HUDEP-2 (cell line): Measurements from ENCODE around the gene PFDN4.
A peak's percentile ranks its signal among the peaks of the same experiment; 100 is the strongest.
"Not testable (repeated sequence)": the region's sequence is repeated elsewhere in the genome, so short reads cannot be mapped to it uniquely, and the experiment has no call there.

Experiments used
- DNase-seq, 76 experiments: peaks; one replicate each; lab custom pipeline; 2025; ENCODE audit not compliant: unreplicated experiment in 76 of 76; lab: John Stamatoyannopoulos, UW

Gene PFDN4

GRCh38 chr20:54221996-54222890, 14.4 kb downstream of the PFDN4 start:
- no peak for DNase-seq

DNA sequence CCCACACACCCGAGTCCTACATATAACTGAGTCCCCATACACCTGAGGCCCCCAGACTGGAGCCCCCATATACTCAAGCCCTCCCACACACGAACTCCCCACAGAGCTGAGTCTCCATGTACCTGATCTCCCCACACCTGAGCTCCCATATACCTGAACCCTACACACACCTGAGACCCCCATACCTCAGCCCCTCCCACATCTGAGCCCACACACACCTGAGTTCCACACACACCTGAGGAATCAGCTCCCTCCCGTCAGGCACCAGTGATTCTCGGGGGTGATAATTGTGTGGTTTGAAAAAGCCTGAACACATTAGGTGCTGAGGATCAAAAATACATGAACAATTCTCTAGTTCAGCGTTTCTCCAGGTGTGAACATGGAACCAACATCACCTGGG, 15.4 kb downstream of the PFDN4 start:
- no peak for DNase-seq

DNA sequence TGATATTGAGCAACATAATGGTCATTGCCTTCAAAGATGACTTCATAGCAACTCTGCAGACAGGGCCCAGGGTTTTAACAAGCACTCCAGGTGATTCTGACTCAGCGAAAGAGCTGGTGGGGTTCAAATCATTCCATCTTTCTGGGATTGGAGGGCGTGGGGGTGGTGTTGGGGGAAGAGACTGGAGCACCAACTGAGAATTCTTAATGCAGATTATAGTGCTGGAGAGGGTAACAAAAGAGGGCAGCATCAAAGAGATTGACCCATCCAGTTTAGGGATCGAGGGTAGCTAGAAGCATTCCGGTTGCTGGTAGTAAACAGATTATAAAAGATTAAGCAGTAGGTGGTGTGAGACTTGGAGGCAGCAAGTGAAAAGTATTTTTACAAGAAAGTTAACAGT, 15.9 kb downstream of the PFDN4 start:
- no peak for DNase-seq

GRCh38 chr20:54224642-54225041, 16.8 kb downstream of the PFDN4 start:
- DNase-seq, result not testable (repeated sequence)

- no peak for DNase-seq
Observed at GRCh38 chr20:54227241-54227640, 19.4 kb downstream of the PFDN4 start.

DNA sequence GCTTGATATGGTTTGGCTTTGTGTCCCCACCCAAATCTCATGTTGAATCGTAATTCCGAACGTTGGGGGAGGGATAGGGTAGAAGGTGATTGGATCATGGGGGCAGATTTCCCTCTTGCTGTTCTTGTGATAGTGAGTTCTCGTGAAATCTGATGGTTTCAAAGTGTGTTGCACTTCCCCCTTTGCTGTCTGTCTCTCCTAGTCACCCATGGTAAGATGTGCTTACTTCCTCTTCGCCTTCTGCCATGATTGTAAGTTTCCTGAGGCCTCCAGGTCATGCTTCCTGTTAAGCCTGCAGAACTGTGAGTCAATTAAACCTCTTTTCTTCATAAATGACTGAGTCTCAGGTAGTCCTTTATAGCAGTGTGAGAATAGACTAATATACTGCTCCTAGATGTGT, 19.9 kb downstream of the PFDN4 start:
- DNase-seq, result no peak

DNA sequence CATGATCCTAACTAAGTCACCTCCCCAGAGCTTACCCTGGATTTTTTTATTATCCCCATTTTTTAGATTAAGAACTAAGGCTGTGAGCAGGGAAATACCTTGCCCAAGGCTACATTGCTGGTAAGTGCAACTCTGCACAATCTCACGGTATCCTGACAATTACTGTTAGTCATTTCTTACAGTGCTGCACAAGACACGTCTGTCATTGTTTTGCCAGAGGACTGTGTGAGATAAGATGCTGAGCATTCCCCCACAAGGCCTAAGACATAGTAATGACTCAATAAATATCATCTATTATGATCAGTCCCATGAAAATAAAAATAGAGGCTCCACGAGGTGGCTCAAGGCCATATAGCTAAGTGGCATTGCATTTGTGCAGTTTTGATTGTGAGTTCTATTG, 21.0 kb downstream of the PFDN4 start:
- peak in 4 of 76 experiments; percentile 1 to 13 (median 8) for DNase-seq

GRCh38 chr20:54229566-54230160, 21.8 kb downstream of the PFDN4 start:
- no peak for DNase-seq

- DNase-seq, result no peak
Observed at GRCh38 chr20:54231036-54231435, 23.1 kb downstream of the PFDN4 start.

DNA sequence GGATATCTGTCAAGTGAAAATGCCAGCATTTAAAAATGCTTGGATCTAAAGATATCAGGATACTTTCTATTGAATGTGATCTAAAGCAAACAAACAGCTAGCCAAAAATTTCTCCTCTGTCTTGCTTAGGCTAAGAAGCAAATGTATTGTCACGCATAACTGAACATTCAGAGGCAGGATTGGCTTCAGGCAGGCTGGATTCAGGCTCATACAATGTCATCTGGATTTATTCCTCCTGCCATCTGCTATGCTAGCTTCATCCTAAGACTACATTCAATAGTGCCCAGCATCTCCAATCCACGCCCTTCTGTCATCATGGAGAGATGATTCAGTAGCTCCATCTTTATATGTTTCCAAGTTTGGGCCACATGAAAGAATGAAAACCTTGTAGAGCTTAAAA, 27.1 kb downstream of the PFDN4 start:
- no peak for DNase-seq

DNA sequence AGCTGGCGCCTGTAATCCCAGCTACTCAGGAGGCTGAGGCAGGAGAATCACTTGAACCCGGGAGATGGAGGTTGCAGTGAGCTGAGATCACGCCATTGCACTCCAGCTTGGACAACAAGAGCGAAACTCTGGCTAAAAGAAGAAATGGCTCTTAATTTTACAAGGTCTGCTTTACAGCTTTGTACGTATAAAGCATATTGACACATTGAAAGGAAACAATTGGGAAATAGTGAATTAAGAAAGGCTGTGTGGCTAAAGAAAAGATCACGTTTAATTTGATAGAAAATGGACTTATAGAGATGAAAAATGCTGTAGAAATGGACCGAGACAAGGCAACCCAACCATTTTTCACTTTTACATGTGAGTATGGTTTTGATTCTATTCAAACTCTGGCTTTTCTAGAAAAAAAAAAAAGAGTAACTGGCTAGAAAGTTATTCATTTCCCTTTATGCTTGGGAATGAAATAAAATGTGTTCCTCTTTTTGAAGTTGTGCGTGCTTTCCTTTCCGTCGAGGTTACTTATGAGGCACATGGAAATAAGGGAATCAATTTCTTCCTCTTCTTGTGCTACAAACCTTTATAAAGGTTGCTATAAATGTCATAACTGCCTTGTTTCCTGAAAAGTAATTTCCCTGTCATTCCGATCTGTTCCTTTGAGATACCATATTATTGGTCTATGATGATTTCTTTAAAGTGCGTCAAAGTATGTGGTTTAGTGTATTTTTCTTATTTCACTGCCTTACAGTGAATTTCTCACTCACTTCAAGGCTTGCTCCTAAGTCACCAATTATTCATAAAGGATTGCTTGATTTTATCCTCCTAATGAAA, 29.4 kb downstream of the PFDN4 start:
- no peak for DNase-seq

- DNase-seq, result no peak
Observed at GRCh38 chr20:54244113-54244512, 36.2 kb downstream of the PFDN4 start.

DNA sequence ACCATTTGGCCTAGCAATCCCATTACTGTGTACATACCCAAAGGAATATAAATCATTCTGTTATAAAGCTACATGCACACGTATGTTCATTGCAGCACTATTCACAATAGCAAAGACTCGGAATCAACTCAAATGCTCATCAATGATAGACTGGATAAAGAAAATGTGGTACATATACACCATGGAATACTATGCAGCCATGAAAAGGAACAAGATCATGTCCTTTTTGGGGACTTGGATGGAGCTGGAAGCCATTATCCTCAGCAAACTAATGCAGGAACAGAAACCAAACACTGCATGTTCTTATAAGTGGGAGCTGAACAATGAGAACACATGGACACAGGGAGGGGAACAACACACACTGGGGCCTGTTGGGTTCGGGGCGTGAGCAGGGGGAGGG, 40.8 kb downstream of the PFDN4 start:
- DNase-seq, result not testable (repeated sequence)

- DNase-seq, result no peak
Observed at GRCh38 chr20:54250691-54251090, 42.8 kb downstream of the PFDN4 start.

DNA sequence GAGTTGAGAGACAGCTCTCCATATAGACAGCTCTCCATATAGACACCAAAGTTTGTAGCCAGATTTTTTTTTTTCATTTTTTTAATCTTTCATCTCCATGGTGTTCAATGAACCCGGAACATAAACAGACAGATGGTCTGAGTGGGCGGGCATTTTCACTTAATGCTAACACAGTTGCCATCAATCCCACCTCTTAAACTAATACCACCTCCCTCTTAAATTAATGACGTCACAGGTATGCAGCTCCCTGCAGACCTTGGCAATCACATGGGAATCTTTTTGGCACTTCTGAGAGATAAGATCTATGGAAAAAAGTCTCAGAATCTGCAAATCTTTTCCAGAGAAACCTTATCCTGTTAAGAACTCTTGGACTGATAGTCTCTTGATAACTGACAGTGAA, 43.2 kb downstream of the PFDN4 start:
- DNase-seq, result no peak

DNA sequence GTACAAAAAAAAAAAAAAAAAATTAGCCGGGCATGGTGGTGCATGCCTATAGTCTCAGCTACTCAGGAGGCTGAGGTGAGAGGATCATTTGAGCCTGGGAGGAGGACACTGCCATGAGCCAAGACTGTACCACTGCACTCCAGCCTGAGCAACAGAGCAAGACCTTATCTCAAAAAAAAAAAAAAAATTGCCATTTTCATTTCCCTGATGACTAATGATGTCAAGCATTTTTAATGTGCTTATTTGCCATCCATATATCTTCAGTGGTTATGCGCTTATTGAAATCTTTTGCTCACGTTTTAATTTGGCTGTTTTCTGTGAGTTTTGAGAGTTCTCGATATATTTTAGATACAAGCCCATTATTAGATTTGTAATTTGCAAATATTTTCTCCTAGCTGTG, 46.7 kb downstream of the PFDN4 start:
- DNase-seq, result no peak

- DNase-seq, result no peak
Observed at GRCh38 chr20:54255157-54255556, 47.3 kb downstream of the PFDN4 start.

DNA sequence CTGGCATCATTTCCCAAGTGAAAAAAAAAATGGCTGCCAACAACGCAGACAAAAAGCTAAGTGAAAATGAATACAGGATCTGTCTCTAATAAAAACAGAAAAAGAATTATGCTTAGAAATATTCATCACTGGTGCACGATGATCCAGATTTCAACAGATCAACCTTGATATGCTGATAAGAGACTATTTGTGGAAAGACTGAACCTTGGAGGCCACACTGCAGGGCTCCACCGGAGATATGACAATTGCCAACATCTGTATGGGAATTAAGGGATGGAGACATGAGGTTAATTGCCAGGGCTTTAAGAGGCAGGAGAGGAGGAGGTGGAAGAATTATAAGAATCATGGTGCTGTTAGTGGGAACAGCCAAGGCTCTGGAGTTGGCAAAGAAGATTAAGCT, 48.3 kb downstream of the PFDN4 start:
- DNase-seq, result no peak

- no peak for DNase-seq
Observed at GRCh38 chr20:54257071-54257816, 49.4 kb downstream of the PFDN4 start.

DNA sequence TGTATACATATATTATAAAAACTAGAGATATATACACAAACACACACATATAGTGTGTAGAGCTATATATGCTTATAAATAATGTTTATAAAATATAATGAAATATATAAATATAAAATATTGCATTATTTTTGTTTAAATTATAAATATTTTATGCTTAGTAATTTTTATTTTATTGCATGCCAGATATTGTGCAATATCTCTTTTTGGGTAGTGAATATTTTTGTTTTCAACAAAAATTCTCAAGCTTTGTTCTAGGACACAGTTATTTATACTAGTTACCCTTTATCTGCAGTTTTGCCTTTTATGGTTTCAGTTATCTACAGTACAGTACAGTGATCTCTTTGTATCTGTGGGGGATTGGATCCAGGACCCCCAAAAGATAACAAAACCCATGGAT, 52.2 kb downstream of the PFDN4 start:
- DNase-seq, result no peak

- DNase-seq, result no peak
Observed at GRCh38 chr20:54262671-54263070, 54.8 kb downstream of the PFDN4 start.
